ENCODE measurements around the gene MAD2L2.

The MAD2L2 gene

GRCh38 chr1:11640101-11640500 is 40.8 kb downstream of the MAD2L2 start:
- in situ Hi-C loops (cut with MboI; ENCODE audit: low sequenced_read_pairs), result loop anchor here (10.0 to 25.0 kb wide), 2 partner anchors 328 to 605 kb away; no protein-coding TSS in a partner anchor

- in situ Hi-C loops (cut with MboI; ENCODE audit: low sequenced_read_pairs), result loop anchor here (10.0 to 25.0 kb wide), 2 partner anchors 327 to 585 kb away; no protein-coding TSS in a partner anchor
Observed at GRCh38 chr1:11639372-11639771, 41.6 kb downstream of the MAD2L2 start.

GRCh38 chr1:11638121-11638520 is 42.8 kb downstream of the MAD2L2 start:
- in situ Hi-C loops (cut with MboI; ENCODE audit: low sequenced_read_pairs), result loop anchor here (10.0 to 25.0 kb wide), 2 partner anchors 326 to 583 kb away; no protein-coding TSS in a partner anchor

- in situ Hi-C loops (cut with MboI; ENCODE audit: low sequenced_read_pairs), result loop anchor here (10.0 to 25.0 kb wide), 2 partner anchors 322 to 580 kb away; no protein-coding TSS in a partner anchor
Observed at GRCh38 chr1:11634365-11635192, 46.4 kb downstream of the MAD2L2 start.

- in situ Hi-C loops (cut with MboI; ENCODE audit: low sequenced_read_pairs), result loop anchor here (10.0 to 25.0 kb wide), 2 partner anchors 317 to 575 kb away; no protein-coding TSS in a partner anchor
Observed at GRCh38 chr1:11629184-11630016, 51.5 kb downstream of the MAD2L2 start.

GRCh38 chr1:11628767-11629166 is 52.2 kb downstream of the MAD2L2 start:
- in situ Hi-C loops (cut with MboI; ENCODE audit: low sequenced_read_pairs), result loop anchor here (25.0 kb wide), 1 partner anchor 316 kb away; no protein-coding TSS in a partner anchor

- in situ Hi-C loops (cut with MboI; ENCODE audit: low sequenced_read_pairs), result loop anchor here (25.0 kb wide), 1 partner anchor 314 kb away; no protein-coding TSS in a partner anchor
Observed at GRCh38 chr1:11626551-11626950, 54.4 kb downstream of the MAD2L2 start.
